Measurements from ENCODE around the gene C2orf80. TPM values are rescaled to one million over a fixed set of nuclear protein-coding genes. Genes with fewer than 3 reads are reported as not detected.

The C2orf80 gene
- polyA plus RNA-seq, 1 experiment, result not detected

DNA sequence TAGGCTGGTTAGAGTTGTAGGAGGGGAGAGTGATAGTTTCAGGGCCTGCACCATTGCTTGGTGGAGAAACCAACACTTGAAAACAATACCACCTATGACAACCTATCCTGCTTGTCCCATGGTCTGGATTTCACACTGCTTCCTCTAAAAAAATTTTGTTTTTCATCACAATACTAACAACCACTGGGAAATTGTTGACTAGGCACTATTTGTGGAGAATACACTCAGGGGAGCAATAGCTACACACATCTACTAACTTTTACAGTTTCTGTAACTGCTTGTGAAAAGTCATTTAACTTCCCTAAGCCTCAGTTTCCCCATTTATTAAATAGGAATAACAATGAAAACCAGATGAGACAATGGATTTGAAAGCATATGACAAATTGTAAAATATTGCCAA lies 39.7 kb downstream of the C2orf80 start:
- TF ChIP-seq, protein P1, sequence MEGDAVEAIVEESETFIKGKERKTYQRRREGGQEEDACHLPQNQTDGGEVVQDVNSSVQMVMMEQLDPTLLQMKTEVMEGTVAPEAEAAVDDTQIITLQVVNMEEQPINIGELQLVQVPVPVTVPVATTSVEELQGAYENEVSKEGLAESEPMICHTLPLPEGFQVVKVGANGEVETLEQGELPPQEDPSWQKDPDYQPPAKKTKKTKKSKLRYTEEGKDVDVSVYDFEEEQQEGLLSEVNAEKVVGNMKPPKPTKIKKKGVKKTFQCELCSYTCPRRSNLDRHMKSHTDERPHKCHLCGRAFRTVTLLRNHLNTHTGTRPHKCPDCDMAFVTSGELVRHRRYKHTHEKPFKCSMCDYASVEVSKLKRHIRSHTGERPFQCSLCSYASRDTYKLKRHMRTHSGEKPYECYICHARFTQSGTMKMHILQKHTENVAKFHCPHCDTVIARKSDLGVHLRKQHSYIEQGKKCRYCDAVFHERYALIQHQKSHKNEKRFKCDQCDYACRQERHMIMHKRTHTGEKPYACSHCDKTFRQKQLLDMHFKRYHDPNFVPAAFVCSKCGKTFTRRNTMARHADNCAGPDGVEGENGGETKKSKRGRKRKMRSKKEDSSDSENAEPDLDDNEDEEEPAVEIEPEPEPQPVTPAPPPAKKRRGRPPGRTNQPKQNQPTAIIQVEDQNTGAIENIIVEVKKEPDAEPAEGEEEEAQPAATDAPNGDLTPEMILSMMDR (IDR thresholded peaks at IDR 0.05; ENCODE audit: insufficient read depth, low read depth, low read length), result no peak
- ChIA-PET POLR2A (no interaction called here), CTCF (no interaction called here)
- DNase-seq (ENCODE audit: low read depth), result no peak
- Histone ChIP-seq H3K36me3 (ENCODE audit: control insufficient read depth, insufficient read depth, low read length) (no peaks in the 10 kb centered on the region), H3K27me3 (ENCODE audit: control insufficient read depth, insufficient read depth, low read length) (no peaks in the 10 kb centered on the region), H3K4me3 (ENCODE audit: low read depth, low read length) (no peak overlapping the region)

DNA sequence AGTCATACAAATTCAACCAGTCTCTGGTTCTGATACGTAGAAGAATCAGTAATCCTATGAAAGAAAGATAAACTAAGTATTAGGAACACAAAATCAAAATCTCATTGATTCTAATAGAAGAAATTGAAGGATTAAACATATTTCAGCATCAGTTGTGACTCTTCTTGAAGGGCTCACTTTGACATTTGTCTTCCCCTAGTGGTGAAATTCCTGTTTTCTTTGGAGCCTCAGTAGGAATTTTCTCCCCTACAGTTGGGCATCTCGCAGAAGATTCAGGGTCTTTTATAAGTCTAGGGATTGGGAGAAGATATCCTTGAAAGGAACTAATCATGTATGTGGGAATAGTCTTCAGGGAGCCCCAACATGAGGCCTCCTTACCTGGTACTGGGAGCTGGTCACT lies 41.0 kb downstream of the C2orf80 start:
- ChIA-PET CTCF (no interaction called here), POLR2A (no interaction called here)
- no peaks in the 10 kb centered on the region for H3K27me3 ChIP-seq (ENCODE audit: control insufficient read depth, insufficient read depth, low read length)
- no peak for DNase-seq (ENCODE audit: low read depth)
- no peak overlapping the region for H3K4me3 ChIP-seq (ENCODE audit: low read depth, low read length)
- H3K36me3 ChIP-seq (ENCODE audit: control insufficient read depth, insufficient read depth, low read length), result no peaks in the 10 kb centered on the region
- TF ChIP-seq, protein P1 (IDR thresholded peaks at IDR 0.05; ENCODE audit: insufficient read depth, low read depth, low read length), result 0 out of 2 replicates have a peak, but pooled peaks have one; percentile 13

DNA sequence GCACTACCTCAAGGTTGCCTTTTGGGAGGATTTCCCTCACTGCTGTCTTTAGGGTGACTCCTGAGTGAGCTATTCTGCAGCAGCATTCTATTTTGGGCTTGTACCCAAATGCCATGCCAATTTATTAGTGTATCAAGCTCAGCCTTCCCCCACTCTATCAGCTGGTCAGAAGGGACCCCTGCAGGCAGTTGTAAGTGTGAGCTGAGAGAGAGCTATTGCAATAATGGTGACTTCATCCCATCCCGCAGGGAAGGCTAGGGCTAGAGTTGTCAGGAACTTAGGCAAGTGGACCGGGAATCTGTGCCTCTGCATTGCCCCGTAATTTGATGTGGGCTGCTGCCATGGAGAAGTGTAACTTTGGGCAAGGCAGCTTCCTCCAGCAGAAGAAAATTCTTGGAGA lies 42.1 kb downstream of the C2orf80 start:
- no peak for DNase-seq (ENCODE audit: low read depth)
- TF ChIP-seq, protein P1 (IDR thresholded peaks at IDR 0.05; ENCODE audit: insufficient read depth, low read depth, low read length), result no peak
- no peak overlapping the region for H3K4me3 ChIP-seq (ENCODE audit: low read depth, low read length)
- ChIA-PET CTCF (no interaction called here), POLR2A (no interaction called here)
- no peaks in the 10 kb centered on the region for H3K36me3 ChIP-seq (ENCODE audit: control insufficient read depth, insufficient read depth, low read length)
- no peaks in the 10 kb centered on the region for H3K27me3 ChIP-seq (ENCODE audit: control insufficient read depth, insufficient read depth, low read length)

DNA sequence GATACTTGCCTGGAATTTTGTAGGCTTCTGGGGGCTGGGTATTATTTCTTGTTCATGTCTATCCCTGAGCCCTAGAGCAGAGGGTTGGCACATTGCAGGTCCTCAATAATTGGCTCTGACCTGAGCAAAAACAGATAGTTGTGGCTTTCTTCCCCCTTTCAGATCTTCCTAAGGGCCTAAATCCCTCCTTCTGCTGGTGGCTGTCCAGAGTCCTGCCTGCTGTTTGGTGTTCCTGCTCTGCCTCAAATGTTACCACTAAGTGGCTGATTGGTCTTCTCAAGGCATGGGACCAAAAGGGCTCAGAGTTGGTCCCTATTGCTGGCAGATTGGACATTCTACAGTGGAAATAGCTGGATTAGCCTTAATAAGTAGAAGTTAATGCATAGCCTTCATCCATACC lies 42.8 kb downstream of the C2orf80 start:
- TF ChIP-seq, protein P1 (IDR thresholded peaks at IDR 0.05; ENCODE audit: insufficient read depth, low read depth, low read length), result no peak
- POLR2A ChIA-PET, result no interaction called here
- Histone ChIP-seq H3K4me3 (ENCODE audit: low read depth, low read length) (no peak overlapping the region), H3K27me3 (ENCODE audit: control insufficient read depth, insufficient read depth, low read length) (no peaks in the 10 kb centered on the region), H3K36me3 (ENCODE audit: control insufficient read depth, insufficient read depth, low read length) (no peaks in the 10 kb centered on the region)
- no peak for DNase-seq (ENCODE audit: low read depth)
- CTCF ChIA-PET, result no interaction called here

DNA sequence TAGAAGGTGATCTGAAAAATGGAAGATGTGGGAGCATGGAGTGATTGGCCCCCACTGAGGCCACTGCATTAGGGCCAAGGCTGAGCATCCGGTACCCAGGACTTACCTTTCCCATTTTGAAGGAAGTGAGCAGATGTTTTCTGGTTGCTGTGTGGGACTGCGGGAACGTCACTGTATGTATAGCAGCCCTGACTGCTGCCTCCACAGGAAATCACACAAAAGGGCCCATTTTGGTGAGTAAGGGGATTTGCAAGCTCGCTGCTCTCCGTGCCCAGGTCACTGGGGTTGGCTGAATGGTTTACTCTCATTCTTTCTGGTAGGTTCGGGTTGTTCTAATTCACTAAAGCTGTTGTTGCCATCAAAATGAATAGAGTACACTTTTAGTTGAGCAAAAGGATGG lies 43.8 kb downstream of the C2orf80 start, which contains the start of gene CRYGB:
CRYGB (minus strand) TSS at position 153 of the 400 bp plus-strand sequence; CDS start at position 115, 38 bp downstream.
- TF ChIP-seq, protein P1 (IDR thresholded peaks at IDR 0.05; ENCODE audit: insufficient read depth, low read depth, low read length), result no peak
- ChIA-PET CTCF (no interaction called here), POLR2A (no interaction called here)
- H3K27me3 ChIP-seq (ENCODE audit: control insufficient read depth, insufficient read depth, low read length), result no peaks in the 10 kb centered on the region
- H3K36me3 ChIP-seq (ENCODE audit: control insufficient read depth, insufficient read depth, low read length), result no peaks in the 10 kb centered on the region
- DNase-seq (ENCODE audit: low read depth), result no peak
- no peak within 1 kb of the TSS for H3K4me3 ChIP-seq (ENCODE audit: low read depth, low read length)

Measured in BJ (cell line).